Stimulated activated CD8-positive, alpha-beta memory T cell treated with anti-CD3 and anti-CD28 coated beads, Interleukin-15, amount 100 ng/mL, for 4 hours (primary cell): ENCODE data around the gene TP53BP1.
"Not testable (repeated sequence)": the region's sequence is repeated elsewhere in the genome, so short reads cannot be mapped to it uniquely, and the experiment has no call there.

Experiments
- DNase-seq, 2 donors: peaks; one replicate each; pipeline ENCODE4 v3.0.0-alpha.2; 2020; ENCODE audit warnings: low read depth in 2 of 2

TP53BP1 gene, protein sequence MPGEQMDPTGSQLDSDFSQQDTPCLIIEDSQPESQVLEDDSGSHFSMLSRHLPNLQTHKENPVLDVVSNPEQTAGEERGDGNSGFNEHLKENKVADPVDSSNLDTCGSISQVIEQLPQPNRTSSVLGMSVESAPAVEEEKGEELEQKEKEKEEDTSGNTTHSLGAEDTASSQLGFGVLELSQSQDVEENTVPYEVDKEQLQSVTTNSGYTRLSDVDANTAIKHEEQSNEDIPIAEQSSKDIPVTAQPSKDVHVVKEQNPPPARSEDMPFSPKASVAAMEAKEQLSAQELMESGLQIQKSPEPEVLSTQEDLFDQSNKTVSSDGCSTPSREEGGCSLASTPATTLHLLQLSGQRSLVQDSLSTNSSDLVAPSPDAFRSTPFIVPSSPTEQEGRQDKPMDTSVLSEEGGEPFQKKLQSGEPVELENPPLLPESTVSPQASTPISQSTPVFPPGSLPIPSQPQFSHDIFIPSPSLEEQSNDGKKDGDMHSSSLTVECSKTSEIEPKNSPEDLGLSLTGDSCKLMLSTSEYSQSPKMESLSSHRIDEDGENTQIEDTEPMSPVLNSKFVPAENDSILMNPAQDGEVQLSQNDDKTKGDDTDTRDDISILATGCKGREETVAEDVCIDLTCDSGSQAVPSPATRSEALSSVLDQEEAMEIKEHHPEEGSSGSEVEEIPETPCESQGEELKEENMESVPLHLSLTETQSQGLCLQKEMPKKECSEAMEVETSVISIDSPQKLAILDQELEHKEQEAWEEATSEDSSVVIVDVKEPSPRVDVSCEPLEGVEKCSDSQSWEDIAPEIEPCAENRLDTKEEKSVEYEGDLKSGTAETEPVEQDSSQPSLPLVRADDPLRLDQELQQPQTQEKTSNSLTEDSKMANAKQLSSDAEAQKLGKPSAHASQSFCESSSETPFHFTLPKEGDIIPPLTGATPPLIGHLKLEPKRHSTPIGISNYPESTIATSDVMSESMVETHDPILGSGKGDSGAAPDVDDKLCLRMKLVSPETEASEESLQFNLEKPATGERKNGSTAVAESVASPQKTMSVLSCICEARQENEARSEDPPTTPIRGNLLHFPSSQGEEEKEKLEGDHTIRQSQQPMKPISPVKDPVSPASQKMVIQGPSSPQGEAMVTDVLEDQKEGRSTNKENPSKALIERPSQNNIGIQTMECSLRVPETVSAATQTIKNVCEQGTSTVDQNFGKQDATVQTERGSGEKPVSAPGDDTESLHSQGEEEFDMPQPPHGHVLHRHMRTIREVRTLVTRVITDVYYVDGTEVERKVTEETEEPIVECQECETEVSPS (N-terminal part only)

DNA sequence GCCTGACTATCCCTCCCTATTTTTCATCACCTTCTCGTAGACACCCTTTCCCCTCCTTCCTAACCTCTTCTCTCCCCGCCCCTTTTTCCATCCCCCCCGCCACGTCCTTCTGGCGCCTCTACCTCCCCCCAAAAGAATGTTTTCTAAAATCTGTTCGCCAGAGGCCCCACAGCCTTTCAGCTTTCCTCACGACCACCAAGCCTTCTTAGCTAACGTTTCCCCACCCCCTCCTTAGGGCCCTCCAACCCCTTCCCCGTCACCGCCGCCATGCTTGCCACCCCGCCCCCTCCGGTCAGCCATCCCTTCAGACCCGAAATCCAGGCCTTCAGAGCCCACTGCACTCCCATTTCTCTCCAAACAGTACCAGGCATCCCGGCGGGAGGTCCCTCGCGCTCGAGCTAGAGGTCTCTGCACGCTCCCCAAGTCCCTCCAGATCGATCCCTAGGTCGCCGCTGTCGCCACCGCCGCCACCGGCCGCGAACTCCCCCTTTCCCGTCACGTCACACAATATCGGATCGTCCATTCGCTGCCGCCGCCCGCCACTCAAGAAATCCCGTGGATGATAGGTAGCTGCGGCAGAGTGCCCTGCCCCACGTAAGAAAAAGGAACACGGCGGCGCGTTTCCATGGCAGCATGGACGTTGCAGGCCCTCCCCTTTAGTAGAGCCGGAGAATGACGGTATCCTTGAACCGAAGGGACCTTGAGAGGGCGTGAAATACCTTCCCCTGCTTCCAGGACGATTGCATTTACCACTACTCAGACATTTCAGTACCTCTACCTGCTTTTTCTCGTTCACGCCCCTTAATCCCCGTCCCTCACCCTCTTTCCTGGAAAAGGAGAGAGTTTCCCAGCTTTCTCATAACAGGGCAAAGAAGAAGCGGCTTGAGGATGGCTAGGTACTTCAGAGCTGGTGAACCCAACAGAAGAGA, at the start of gene TP53BP1:
Gene TP53BP1, minus strand, starts transcription at position 484 of the 929 bp plus-strand sequence. Its CDS starts 113 bp downstream, at position 371.
- DNase-seq = peak; percentile 88 to 94

DNA sequence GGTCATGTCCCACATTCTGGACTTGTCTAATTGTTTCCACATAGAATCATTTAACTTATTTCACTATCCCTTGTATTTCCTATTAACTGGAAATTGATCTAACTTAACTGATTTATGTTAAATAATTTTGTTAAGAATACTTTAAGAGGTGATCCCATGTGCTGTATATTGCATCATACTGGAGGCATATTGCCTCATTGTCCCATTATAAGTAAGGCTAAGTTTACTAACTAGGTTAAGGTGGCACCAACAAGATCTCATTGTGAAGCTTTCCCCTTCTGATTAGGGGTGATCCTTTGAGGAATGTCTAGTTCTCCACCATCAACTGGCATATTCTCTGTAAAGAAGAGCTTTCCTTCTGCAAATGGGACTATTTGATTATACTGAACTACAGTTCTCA, 48.8 kb upstream of the TP53BP1 start:
- DNase-seq = no peak

DNA sequence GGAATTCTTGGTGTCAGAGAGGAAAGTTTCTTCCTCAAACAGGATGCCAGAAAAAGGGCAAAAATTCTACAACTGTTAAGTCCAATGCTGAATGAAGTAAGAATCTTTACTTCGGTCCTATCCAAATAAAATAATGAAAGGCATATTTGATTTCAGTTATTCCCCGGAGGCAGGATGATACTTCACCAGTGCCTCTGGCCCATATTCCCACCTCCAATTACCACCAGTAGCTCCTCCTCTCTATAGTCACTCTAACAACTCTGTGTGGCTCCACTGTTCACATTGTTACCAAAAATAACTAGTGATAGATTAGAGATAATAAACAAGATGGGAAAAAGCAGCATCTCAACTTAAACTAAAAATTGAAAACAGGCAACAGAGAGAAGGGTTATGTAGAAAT, 45.1 kb upstream of the TP53BP1 start:
- no peak for DNase-seq

DNA sequence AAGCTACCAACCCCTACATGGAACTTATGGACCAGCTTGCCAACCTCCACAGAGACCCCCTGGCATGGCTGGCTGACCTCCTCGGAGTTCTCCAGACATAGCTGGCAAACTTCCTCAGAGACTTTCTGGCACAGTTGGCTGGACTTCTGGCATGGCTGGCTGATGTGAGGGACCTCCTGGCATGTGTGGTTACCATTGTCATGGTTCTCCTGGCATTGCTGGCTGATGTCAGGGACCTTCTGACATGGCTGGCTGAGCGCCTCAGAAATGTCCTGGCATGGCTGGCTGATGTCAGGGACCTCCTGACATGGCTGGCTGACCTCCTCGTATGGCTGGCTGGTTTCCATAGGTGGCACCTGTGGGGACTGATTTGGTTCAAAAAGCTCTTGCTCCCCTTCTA, 41.9 kb upstream of the TP53BP1 start:
- no peak for DNase-seq

DNA sequence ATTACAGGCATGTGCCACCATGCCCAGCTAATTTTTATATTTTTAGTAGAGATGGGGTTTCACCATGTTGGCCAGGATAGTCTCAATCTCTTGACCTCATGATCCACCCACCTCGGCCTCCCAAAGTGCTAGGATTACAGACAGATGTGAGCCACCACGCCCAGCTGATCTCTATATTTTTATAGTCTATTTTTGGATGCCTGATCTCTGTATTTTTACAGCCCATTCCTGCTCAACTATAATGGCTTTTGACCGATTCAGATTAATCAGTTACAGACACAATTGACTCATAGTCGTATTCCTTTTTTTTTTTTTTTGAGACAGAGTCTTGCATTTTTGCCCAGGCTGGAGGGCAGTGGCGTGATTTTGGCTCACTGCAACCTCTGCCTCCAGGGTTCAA, 39.9 kb upstream of the TP53BP1 start:
- not testable (repeated sequence) for DNase-seq

DNA sequence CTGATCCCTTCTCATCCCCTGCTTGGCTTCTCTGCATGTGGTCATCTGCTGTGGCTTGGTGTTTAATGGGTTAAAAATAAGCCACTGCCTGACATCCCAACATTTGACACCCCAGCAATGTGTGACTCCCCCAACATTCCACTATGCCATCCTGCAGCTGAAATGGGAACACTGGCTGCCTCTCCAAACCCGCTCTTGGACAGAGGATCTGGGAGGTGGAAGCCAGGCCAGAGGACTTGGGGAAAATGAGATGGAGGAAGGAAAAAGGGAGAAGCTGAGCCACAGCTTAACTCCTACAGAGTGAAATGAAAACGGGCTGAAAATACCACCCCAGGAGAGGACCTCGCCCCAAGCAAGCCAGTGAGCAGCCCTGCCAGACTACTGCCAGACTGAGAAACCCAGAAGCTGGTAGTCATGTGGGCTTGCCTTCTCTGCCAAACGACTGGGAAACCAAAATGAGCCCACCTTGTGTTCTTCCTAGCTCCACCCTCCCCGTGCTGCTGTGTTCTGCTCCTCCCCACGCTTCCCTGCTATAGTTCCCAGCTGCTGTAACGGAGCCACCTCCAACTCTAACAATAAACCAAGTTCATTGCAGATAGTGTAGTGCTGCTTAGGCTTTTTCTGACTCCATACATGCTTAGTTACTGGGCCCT, 38.2 kb upstream of the TP53BP1 start:
- no peak for DNase-seq

DNA sequence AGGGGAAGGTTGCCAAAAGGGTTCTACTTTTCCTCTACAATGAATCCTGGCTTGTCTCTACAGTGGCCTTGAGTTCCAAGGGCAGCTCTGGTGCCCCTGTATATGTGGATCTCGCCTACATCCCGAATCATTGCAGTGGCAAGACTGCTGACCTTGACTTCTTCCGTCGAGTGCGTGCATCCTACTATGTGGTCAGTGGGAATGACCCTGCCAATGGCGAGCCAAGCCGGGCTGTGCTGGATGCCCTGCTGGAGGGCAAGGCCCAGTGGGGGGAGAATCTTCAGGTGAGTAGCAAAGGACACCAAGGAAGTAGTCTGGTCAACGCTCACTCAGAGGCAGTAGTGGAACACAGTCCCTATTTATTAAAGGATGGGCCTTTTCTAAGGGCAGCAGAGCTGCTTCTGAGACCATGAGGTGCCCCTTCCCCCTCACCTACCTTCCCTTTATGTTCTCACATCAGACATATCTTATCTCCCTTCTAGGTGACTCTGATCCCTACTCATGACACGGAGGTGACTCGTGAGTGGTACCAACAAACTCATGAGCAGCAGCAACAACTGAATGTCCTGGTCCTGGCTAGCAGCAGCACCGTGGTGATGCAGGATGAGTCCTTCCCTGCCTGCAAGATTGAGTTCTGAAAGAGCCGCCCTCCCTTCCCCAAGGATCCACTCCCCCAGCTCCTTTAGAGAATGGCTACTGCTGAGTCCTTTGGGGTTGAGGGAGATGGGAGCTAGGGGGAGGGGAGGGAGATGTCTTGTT, 36.8 kb upstream of the TP53BP1 start:
- DNase-seq = no peak

DNA sequence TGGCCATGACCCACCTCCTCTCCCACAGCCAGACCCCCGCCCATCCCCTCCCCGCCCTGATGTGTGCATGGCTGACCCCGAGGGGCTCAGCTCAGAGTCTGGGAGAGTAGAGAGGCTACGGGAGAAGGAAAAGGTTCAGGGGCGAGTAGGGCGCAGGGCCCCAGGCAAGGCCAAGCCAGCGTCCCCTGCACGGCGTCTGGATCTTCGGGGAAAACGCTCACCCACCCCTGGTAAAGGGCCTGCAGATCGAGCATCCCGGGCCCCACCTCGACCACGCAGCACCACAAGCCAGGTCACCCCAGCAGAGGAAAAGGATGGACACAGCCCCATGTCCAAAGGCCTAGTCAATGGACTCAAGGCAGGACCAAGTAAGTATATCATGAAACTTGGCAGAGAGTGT, 36.2 kb upstream of the TP53BP1 start:
- DNase-seq = no peak

DNA sequence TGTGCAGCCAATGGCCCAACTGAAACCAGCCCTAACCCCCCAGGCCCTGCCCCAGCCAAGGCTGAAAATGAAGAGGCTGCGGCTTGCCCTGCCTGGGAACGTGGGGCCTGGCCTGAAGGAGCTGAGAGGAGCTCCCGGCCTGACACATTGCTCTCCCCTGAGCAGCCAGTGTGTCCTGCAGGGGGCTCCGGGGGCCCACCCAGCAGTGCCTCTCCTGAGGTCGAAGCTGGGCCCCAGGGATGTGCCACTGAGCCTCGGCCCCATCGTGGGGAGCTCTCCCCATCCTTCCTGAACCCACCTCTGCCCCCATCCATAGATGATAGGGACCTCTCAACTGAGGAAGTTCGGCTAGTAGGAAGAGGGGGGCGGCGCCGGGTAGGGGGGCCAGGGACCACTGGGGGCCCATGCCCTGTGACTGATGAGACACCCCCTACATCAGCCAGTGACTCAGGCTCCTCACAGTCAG, 35.6 kb upstream of the TP53BP1 start:
- DNase-seq = no peak

DNA sequence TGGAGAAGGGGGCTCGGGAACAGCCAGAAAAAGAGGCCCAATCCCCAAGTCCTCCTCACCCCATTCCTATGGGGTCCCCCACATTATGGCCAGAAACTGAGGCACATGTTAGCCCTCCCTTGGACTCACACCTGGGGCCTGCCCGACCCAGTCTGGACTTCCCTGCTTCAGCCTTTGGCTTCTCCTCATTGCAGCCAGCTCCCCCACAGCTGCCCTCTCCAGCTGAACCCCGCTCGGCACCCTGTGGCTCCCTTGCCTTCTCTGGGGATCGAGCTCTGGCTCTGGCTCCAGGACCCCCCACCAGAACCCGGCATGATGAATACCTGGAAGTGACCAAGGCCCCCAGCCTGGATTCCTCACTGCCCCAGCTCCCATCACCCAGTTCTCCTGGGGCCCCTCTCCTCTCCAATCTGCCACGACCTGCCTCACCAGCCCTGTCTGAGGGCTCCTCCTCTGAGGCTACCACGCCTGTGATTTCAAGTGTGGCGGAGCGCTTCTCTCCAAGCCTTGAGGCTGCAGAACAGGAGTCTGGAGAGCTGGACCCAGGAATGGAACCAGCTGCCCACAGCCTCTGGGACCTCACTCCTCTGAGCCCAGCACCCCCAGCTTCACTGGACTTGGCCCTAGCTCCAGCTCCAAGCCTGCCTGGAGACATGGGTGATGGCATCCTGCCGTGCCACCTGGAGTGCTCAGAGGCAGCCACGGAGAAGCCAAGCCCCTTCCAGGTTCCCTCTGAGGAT, 35.0 kb upstream of the TP53BP1 start:
- DNase-seq = no peak

DNA sequence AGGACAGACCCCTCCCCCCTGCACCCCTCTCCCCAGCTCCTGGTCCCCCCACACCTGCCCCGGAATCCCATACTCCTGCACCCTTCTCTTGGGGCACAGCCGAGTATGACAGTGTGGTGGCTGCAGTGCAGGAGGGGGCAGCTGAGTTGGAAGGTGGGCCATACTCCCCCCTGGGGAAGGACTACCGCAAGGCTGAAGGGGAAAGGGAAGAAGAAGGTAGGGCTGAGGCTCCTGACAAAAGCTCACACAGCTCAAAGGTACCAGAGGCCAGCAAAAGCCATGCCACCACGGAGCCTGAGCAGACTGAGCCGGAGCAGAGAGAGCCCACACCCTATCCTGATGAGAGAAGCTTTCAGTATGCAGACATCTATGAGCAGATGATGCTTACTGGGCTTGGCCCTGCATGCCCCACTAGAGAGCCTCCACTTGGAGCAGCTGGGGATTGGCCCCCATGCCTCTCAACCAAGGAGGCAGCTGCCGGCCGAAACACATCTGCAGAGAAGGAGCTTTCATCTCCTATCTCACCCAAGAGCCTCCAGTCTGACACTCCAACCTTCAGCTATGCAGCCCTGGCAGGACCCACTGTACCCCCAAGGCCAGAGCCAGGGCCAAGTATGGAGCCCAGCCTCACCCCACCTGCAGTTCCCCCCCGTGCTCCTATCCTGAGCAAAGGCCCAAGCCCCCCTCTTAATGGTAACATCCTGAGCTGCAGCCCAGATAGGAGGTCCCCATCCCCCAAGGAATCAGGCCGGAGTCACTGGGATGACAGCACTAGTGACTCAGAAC, 34.3 kb upstream of the TP53BP1 start:
- no peak for DNase-seq

DNA sequence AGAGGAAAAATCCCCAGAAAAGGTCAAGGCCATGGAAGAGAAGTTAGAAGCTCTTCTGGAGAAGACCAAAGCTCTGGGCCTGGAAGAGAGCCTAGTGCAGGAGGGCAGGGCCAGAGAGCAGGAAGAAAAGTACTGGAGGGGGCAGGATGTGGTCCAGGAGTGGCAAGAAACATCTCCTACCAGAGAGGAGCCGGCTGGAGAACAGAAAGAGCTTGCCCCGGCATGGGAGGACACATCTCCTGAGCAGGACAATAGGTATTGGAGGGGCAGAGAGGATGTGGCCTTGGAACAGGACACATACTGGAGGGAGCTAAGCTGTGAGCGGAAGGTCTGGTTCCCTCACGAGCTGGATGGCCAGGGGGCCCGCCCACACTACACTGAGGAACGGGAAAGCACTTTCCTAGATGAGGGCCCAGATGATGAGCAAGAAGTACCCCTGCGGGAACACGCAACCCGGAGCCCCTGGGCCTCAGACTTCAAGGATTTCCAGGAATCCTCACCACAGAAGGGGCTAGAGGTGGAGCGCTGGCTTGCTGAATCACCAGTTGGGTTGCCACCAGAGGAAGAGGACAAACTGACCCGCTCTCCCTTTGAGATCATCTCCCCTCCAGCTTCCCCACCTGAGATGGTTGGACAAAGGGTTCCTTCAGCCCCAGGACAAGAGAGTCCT, 33.4 kb upstream of the TP53BP1 start:
- DNase-seq = no peak

DNA sequence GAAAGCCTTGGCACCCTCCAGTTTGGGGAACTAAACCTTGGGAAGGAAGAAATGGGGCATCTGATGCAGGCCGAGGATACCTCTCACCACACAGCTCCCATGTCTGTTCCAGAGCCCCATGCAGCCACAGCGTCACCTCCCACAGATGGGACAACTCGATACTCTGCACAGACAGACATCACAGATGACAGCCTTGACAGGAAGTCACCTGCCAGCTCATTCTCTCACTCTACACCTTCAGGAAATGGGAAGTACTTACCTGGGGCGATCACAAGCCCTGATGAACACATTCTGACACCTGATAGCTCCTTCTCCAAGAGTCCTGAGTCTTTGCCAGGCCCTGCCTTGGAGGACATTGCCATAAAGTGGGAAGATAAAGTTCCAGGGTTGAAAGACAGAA, 32.2 kb upstream of the TP53BP1 start:
- no peak for DNase-seq

DNA sequence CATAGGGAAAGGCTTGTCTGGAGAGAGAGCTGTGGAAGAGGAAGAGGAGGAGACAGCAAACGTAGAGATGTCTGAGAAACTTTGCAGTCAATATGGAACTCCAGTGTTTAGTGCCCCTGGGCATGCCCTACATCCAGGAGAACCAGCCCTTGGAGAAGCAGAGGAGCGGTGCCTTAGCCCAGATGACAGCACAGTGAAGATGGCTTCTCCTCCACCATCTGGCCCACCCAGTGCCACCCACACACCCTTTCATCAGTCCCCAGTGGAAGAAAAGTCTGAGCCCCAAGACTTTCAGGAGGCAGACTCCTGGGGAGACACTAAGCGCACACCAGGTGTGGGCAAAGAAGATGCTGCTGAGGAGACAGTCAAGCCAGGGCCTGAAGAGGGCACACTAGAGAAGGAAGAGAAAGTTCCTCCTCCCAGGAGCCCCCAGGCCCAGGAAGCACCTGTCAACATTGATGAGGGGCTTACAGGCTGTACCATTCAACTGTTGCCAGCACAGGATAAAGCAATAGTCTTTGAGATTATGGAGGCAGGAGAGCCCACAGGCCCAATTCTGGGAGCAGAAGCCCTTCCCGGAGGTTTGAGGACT, 31.4 kb upstream of the TP53BP1 start:
- no peak for DNase-seq

DNA sequence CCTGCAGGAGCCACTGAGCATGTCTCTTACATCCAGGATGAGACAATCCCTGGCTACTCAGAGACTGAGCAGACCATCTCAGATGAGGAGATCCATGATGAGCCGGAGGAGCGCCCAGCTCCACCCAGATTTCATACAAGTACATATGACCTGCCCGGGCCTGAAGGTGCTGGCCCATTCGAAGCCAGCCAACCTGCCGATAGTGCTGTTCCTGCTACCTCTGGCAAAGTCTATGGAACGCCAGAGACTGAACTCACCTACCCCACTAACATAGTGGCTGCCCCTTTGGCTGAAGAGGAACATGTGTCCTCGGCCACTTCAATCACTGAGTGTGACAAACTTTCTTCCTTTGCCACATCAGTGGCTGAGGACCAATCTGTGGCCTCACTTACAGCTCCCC, 30.7 kb upstream of the TP53BP1 start:
- DNase-seq = no peak

DNA sequence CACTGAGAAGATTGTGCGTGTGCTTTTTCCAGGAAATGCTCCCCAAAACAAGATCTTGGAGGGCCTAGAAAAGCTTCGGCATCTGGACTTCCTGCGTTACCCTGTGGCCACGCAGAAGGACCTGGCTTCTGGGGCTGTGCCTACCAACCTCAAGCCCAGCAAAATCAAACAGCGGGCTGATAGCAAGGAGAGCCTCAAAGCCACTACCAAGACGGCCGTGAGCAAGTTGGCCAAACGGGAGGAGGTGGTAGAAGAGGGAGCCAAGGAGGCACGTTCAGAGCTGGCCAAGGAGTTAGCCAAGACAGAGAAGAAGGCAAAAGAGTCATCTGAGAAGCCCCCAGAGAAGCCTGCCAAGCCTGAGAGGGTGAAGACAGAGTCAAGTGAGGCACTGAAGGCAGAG, 29.3 kb upstream of the TP53BP1 start:
- no peak for DNase-seq

DNA sequence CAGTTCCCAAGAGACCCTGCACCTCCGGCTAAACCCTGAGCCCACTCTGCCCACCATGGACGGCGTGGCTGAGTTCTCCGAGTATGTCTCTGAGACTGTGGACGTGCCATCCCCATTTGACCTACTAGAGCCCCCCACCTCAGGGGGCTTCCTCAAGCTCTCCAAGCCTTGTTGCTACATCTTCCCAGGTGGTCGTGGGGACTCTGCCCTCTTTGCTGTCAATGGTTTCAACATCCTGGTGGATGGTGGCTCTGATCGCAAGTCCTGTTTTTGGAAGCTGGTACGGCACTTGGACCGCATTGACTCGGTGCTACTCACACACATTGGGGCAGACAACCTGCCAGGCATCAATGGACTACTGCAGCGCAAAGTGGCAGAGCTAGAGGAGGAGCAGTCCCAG, 28.5 kb upstream of the TP53BP1 start:
- DNase-seq = no peak
